HG03097 (cell line): ENCODE measurements around the gene ATAD5.
"Not testable (repeated sequence)": the region's sequence is repeated elsewhere in the genome, so short reads cannot be mapped to it uniquely, and the experiment has no call there.

Experiments
- ATAC-seq: cut with Tn5 transposase; IDR thresholded peaks from one replicate; pipeline ENCODE4 v1.9.1; 2021; ENCODE audit not compliant: unreplicated experiment, low FRiP score

ATAD5 gene, protein sequence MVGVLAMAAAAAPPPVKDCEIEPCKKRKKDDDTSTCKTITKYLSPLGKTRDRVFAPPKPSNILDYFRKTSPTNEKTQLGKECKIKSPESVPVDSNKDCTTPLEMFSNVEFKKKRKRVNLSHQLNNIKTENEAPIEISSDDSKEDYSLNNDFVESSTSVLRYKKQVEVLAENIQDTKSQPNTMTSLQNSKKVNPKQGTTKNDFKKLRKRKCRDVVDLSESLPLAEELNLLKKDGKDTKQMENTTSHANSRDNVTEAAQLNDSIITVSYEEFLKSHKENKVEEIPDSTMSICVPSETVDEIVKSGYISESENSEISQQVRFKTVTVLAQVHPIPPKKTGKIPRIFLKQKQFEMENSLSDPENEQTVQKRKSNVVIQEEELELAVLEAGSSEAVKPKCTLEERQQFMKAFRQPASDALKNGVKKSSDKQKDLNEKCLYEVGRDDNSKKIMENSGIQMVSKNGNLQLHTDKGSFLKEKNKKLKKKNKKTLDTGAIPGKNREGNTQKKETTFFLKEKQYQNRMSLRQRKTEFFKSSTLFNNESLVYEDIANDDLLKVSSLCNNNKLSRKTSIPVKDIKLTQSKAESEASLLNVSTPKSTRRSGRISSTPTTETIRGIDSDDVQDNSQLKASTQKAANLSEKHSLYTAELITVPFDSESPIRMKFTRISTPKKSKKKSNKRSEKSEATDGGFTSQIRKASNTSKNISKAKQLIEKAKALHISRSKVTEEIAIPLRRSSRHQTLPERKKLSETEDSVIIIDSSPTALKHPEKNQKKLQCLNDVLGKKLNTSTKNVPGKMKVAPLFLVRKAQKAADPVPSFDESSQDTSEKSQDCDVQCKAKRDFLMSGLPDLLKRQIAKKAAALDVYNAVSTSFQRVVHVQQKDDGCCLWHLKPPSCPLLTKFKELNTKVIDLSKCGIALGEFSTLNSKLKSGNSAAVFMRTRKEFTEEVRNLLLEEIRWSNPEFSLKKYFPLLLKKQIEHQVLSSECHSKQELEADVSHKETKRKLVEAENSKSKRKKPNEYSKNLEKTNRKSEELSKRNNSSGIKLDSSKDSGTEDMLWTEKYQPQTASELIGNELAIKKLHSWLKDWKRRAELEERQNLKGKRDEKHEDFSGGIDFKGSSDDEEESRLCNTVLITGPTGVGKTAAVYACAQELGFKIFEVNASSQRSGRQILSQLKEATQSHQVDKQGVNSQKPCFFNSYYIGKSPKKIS (N-terminal part only)

GRCh38 chr17:30831663-30832437, at the start of gene ATAD5:
TSS of gene ATAD5 (plus strand) at chr17:30831966. CDS start at chr17:30832348, 382 bp downstream.
- peak; percentile 68 for ATAC-seq

GRCh38 chr17:30782206-30782605, 49.6 kb upstream of the ATAD5 start:
- no peak for ATAC-seq

GRCh38 chr17:30788918-30789317, 42.8 kb upstream of the ATAD5 start:
- ATAC-seq: no peak

- peak; percentile 54 for ATAC-seq
Measured at GRCh38 chr17:30790279-30790678, 41.5 kb upstream of the ATAD5 start.

- ATAC-seq: no peak
Measured at GRCh38 chr17:30793282-30793977, 38.3 kb upstream of the ATAD5 start.

DNA sequence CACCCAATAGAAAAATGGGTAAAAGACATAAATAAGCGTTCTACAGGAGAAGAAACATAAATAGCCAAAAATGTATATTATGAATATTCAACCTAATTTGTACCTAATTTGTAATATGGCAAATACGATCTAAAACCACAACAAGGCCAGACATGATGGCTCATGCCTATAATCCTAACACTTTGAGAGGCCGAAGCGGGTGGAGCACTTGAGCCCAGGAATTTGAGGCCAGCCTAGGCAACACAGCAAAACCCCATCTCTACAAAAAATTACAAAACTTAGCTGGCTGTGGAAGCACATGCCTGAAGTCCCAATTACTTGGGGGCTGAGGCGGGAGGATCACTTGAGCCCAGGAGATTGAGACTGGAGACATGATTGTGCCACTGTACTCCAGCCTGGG, 37.4 kb upstream of the ATAD5 start:
- no peak for ATAC-seq

DNA sequence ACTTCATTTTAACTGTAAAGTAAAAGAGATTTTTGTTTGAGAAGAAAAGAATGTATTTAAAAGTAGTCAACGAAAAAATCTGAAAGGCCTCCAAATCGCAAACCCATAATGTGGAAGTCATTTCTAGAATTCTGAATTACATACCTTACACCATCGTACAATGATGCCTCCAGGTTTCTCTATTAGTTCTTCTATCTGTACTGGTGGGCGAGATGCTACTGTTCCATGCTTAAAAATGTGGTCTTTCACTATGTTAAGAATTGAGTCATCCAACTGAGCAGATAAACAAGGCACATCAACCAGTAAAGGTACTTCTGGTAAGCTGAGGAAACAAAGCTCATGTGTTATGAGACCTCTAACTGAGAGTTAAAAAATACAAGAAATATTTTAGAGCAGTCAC, 35.8 kb upstream of the ATAD5 start:
- ATAC-seq: no peak

GRCh38 chr17:30801671-30802070, 30.1 kb upstream of the ATAD5 start:
- ATAC-seq: no peak

DNA sequence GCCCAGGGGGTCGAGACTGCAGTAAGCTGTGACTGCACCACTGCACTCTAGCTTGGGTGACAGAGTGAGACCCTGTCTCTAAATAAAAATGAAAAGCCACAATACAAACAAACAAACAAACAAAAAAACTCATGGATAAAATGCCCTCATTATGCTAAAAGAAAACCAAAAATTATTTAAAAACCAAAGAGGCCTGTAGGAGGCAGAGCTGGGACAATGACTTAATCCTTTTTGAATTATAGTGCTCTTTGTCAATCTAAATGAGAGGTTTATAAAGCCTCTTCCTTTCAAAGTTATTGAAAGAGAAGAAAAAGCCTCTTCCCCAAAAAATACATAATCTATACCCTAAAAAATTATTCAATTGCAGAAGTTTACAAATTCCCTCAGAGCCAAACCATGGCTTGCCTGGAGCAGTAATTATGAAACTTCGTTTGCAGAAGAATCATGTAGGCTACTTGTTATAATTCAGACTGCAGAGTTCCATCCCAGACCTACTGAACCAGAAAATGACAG, 25.8 kb upstream of the ATAD5 start:
- ATAC-seq: no peak

DNA sequence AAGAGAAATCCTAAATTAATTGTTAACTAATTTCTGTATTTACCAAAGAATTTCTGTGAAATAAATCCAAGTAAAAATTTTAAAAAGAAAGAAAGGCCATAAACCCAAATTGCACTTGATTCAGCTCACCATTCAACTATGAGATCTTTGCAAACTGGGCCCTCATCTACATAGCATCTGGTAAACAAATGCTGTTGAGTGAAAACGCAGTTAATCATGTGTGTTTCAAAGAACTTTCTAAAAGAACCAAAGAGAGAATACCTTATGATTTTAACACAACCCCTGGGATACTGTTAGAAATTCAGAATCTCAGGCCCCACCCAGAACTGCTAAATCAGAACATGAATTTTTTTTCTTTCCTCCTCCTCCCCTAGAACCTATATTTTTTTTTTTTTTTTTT, 23.9 kb upstream of the ATAD5 start:
- ATAC-seq: no peak

DNA sequence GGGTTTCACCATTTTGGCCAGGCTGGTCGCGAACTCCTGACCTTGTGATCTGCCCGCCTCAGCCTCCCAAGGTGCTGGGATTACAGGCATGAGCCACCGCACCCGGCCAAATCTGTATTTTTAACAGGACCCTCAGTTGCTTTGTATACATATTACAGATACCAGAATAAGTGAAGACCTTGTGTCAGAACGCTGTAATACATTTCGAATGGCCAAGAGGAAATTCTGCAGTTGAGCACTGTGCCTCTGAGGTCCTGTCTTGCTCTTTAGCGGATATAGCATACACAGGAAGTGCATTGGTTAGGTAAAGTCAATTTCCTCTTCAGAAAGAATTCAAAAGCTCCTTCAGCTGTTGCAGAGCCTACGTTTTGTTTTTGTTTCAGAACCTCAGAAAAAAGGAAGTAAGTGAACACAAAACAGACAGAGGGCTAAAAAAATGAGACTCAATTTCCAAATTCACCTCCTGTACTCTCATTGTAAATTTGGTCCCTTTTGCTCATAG, 22.9 kb upstream of the ATAD5 start:
- peak; percentile 85 for ATAC-seq

- no peak for ATAC-seq
Measured at GRCh38 chr17:30809867-30810266, 21.9 kb upstream of the ATAD5 start.

- ATAC-seq: no peak
Measured at GRCh38 chr17:30812218-30813177, 19.3 kb upstream of the ATAD5 start.

DNA sequence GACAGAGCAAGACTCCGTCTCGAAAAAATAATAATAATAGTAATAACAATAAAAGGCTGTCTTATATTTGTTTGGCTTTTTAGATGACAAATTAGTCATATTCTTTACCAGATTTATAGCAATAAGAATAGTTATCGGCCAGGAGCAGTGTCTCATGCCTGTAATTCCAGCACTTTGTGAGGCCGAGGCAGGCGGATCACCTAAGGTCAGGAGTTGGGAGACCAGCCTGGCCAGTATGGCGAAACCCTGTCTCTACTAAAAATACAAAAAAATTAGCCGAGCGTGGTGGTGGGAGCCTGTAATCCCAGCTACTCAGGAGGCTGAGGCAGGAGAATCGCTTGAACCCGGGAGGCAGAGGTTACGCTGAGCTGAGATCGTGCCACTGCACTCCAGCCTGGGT, 17.5 kb upstream of the ATAD5 start:
- ATAC-seq: not testable (repeated sequence)

DNA sequence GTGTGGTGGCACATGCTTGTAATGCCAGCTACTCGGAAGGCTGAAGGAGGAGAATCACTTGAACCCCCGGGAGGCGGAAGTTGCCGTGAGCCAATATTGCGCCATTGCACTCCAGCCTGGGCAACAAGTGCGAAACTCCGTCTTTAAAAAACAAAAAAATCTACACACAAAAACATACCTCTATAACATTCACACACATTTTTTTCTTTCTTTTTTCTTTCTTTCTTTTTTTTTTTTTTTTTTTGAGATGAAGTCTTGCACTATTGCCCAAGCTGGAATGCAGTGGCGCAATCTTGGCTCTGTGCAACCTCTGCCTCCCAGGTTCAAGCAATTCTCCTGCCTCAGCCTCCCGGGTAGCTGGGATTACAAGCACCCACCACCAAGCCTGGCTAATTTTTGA, 16.9 kb upstream of the ATAD5 start:
- ATAC-seq: not testable (repeated sequence)

- ATAC-seq: no peak
Measured at GRCh38 chr17:30816165-30816564, 15.6 kb upstream of the ATAD5 start.

- no peak for ATAC-seq
Measured at GRCh38 chr17:30819971-30820705, 11.6 kb upstream of the ATAD5 start.
